Left ventricle myocardium inferior (tissue), 1 donor: Measurements from ENCODE around the gene MYEF2. TPM values are rescaled to one million over a fixed set of nuclear protein-coding genes. Genes with fewer than 3 reads are reported as not detected.

Experiments used
- DNase-seq: peaks from one replicate; pipeline ENCODE4 v3.0.0-alpha.2; 2020
- H3K27ac ChIP-seq: fragments of 200-600 bp; replicated peaks from 2 replicates; pipeline ENCODE4 v1.8.0; 2021
- H3K27me3 ChIP-seq: fragments of 200-600 bp; 2 replicates; pipeline ENCODE4 v1.8.0; 2021; ENCODE audit warnings: low read depth
- H3K36me3 ChIP-seq: fragments of 200-600 bp; 2 replicates; pipeline ENCODE4 v1.8.0; 2021
- H3K4me1 ChIP-seq: fragments of 200-600 bp; 2 replicates; pipeline ENCODE4 v1.8.0; 2021
- H3K4me3 ChIP-seq: fragments of 200-600 bp; 2 replicates; pipeline ENCODE4 v1.8.0; 2021; ENCODE audit warnings: mild to moderate bottlenecking, moderate library complexity
- H3K9me3 ChIP-seq: fragments of 200-600 bp; replicated peaks from 2 replicates; pipeline ENCODE4 v1.8.0; 2021
- CTCF ChIP-seq: fragments of 200-600 bp; IDR thresholded peaks from 2 replicates; pipeline ENCODE4 v1.8.0; 2021; ENCODE audit warnings: antibody characterized with exemption, mild to moderate bottlenecking, borderline replicate concordance
- intact Hi-C: fragments of 100-400 bp; cut with micrococcal nuclease; formaldehyde crosslinking; loops from one replicate; pipeline ENCODE4 v1.11.0; 2022
- total RNA-seq: library from RNA; stranded (reverse); fragmentation: NEBNext Ultra II Directional; extraction: Animal tissue kit (Norgen Biotek cat#: 25700); gene quantifications from one replicate; pipeline ENCODE4 v1.2.1, GENCODE V29; 2021
- donor health status: DM: no; HTN: yes; CAD: no; lungs with severe emphysema.

MYEF2 gene
- total RNA-seq, 1 donor from 2014 or later: 11.9 TPM

GRCh38 chr15:48126667-48127355, 51.3 kb downstream of the MYEF2 start:
- Histone ChIP-seq H3K27me3 (peaks cover 7% of the 10 kb centered on the region), H3K4me3 (no peak overlapping the region), H3K36me3 (no peaks in the 10 kb centered on the region), H3K9me3 (no peaks in the 10 kb centered on the region), H3K27ac (no peak overlapping the region), H3K4me1 (no peaks in the 10 kb centered on the region)
- intact Hi-C loops: no loop called here
- DNase-seq: no peak
- no peak for TF ChIP-seq CTCF

GRCh38 chr15:48121849-48122248, 56.2 kb downstream of the MYEF2 start:
- Histone ChIP-seq H3K4me1 (no peaks in the 10 kb centered on the region), H3K36me3 (no peaks in the 10 kb centered on the region), H3K4me3 (no peak overlapping the region), H3K9me3 (no peaks in the 10 kb centered on the region), H3K27ac (no peak overlapping the region), H3K27me3 (peaks cover 14% of the 10 kb centered on the region)
- no peak for DNase-seq
- intact Hi-C loops: no loop called here
- no peak for TF ChIP-seq CTCF

GRCh38 chr15:48120745-48121144, 57.4 kb downstream of the MYEF2 start, which contains the start of gene SLC24A5:
Gene SLC24A5, plus strand, starts transcription at chr15:48120990. Its CDS starts 55 bp downstream, at chr15:48121045.
- no peaks in the 10 kb centered on the region for H3K36me3 ChIP-seq
- no peak for DNase-seq
- no peaks in the 10 kb centered on the region for H3K4me1 ChIP-seq
- TF ChIP-seq CTCF: no peak
- H3K4me3 ChIP-seq: no peak within 1 kb of the TSS
- H3K27ac ChIP-seq: no peak within 1 kb of the TSS
- no peaks in the 10 kb centered on the region for H3K9me3 ChIP-seq
- intact Hi-C loops: no loop called here
- peaks cover 14% of the 10 kb centered on the region for H3K27me3 ChIP-seq

- intact Hi-C loops: no loop called here
- Histone ChIP-seq H3K27ac (no peak overlapping the region), H3K36me3 (no peaks in the 10 kb centered on the region), H3K4me1 (no peaks in the 10 kb centered on the region), H3K4me3 (no peak overlapping the region), H3K9me3 (no peaks in the 10 kb centered on the region), H3K27me3 (peaks cover 14% of the 10 kb centered on the region)
- DNase-seq: no peak
- TF ChIP-seq CTCF: no peak
Measured at GRCh38 chr15:48119277-48119676, 58.8 kb downstream of the MYEF2 start.

- no peaks in the 10 kb centered on the region for H3K9me3 ChIP-seq
- peak; percentile 59 for TF ChIP-seq CTCF
- peaks cover 25% of the 10 kb centered on the region for H3K27me3 ChIP-seq
- no peak for DNase-seq
- intact Hi-C loops: no loop called here
- H3K4me1 ChIP-seq: no peaks in the 10 kb centered on the region
- no peak overlapping the region for H3K4me3 ChIP-seq
- no peaks in the 10 kb centered on the region for H3K36me3 ChIP-seq
- no peak overlapping the region for H3K27ac ChIP-seq
Measured at GRCh38 chr15:48112242-48112641, 65.9 kb downstream of the MYEF2 start.
